ENCODE results near the gene CACNA2D3. TPM values are rescaled to one million over a fixed set of nuclear protein-coding genes. Genes with fewer than 3 reads are reported as not detected.
A peak's percentile ranks its signal among the peaks of the same experiment; 100 is the strongest.

The CACNA2D3 gene
- polyA plus RNA-seq, 3 donors: 8.3 to 21.5 (median 10.4) TPM

GRCh38 chr3:55000546-55000945 lies 878.2 kb downstream of the CACNA2D3 start:
- Mint-ChIP-seq H3K27ac (peak overlapping the region in 2 of 7 donors; percentile 23 to 35), H3K4me3 (no peak overlapping the region), H3K9me3 (peaks cover 0 to 6% (median 0%) of the 10 kb centered on the region in 7 donors), H3K27me3 (ENCODE audit: low read depth in 3 of 3) (no peaks in the 10 kb centered on the region), H3K4me1 (peaks cover 8% of the 10 kb centered on the region), H3K36me3 (peaks cover 50 to 58% of the 10 kb centered on the region in 2 donors)
- H4K20me1 ChIP-seq (ENCODE audit: insufficient read depth, low read length): peaks cover 10% of the 10 kb centered on the region
- peaks cover 52 to 64% of the 10 kb centered on the region in 2 donors for H3K36me3 ChIP-seq (replicated peaks in 1 of 2; ENCODE audit: control insufficient read depth in 1 of 2, insufficient read depth in 2 of 2, low read length in 2 of 2)
- TF ChIP-seq CTCF (IDR thresholded peaks at IDR 0.05): no peak
- H2AFZ ChIP-seq (ENCODE audit: insufficient read depth, low read depth, low read length, poor library complexity, severe bottlenecking): no peak overlapping the region
- no peak overlapping the region for H3K4me3 ChIP-seq (replicated peaks in 1 of 3; ENCODE audit: low read depth in 2 of 3, low read length in 3 of 3)
- H3K9ac ChIP-seq (ENCODE audit: insufficient read depth, low read length, poor library complexity, severe bottlenecking): no peak overlapping the region
- H3K27ac ChIP-seq (ENCODE audit: low read depth in 1 of 2, low read length in 2 of 2): peak overlapping the region in 1 of 2 donors; percentile 31
- H3K4me1 ChIP-seq (ENCODE audit: control insufficient read depth in 1 of 2, insufficient read depth in 2 of 2, low read length in 2 of 2): no peaks in the 10 kb centered on the region
- no peaks in the 10 kb centered on the region for H3K27me3 ChIP-seq (ENCODE audit: control insufficient read depth in 2 of 2, insufficient read depth in 2 of 2, low read length in 2 of 2)
- no peaks in the 10 kb centered on the region for H3K79me2 ChIP-seq (ENCODE audit: insufficient read depth, low read length)
- intact Hi-C loops (cut with micrococcal nuclease): no loop called here
- no peak overlapping the region for H3K4me2 ChIP-seq (replicated peaks; ENCODE audit: extremely low read depth, low read length, poor library complexity, severe bottlenecking)
- DNase-seq: no peak
- no peaks in the 10 kb centered on the region for H3K9me3 ChIP-seq (replicated peaks in 1 of 2; ENCODE audit: control insufficient read depth in 1 of 2, insufficient read depth in 1 of 2, low read length in 2 of 2)

- no peaks in the 10 kb centered on the region for H3K9me3 ChIP-seq (replicated peaks in 1 of 2; ENCODE audit: control insufficient read depth in 1 of 2, insufficient read depth in 1 of 2, low read length in 2 of 2)
- no peak overlapping the region for H3K9ac ChIP-seq (ENCODE audit: insufficient read depth, low read length, poor library complexity, severe bottlenecking)
- H3K4me1 ChIP-seq (ENCODE audit: control insufficient read depth in 1 of 2, insufficient read depth in 2 of 2, low read length in 2 of 2): no peaks in the 10 kb centered on the region
- peaks cover 0 to 6% (median 0%) of the 10 kb centered on the region in 7 donors for H3K9me3 Mint-ChIP-seq
- intact Hi-C loops (cut with micrococcal nuclease): no loop called here
- peaks cover 56 to 64% of the 10 kb centered on the region in 2 donors for H3K36me3 ChIP-seq (replicated peaks in 1 of 2; ENCODE audit: control insufficient read depth in 1 of 2, insufficient read depth in 2 of 2, low read length in 2 of 2)
- H3K27me3 Mint-ChIP-seq (ENCODE audit: low read depth in 3 of 3): no peaks in the 10 kb centered on the region
- H3K27ac ChIP-seq (ENCODE audit: low read depth in 1 of 2, low read length in 2 of 2): peak overlapping the region in 1 of 2 donors; percentile 31
- no peak overlapping the region for H2AFZ ChIP-seq (ENCODE audit: insufficient read depth, low read depth, low read length, poor library complexity, severe bottlenecking)
- no peak overlapping the region for H3K4me3 ChIP-seq (replicated peaks in 1 of 3; ENCODE audit: low read depth in 2 of 3, low read length in 3 of 3)
- DNase-seq: no peak
- peak overlapping the region in 1 of 7 donors; percentile 35 for H3K27ac Mint-ChIP-seq
- H3K4me3 Mint-ChIP-seq: no peak overlapping the region
- no peaks in the 10 kb centered on the region for H3K27me3 ChIP-seq (ENCODE audit: control insufficient read depth in 2 of 2, insufficient read depth in 2 of 2, low read length in 2 of 2)
- H3K36me3 Mint-ChIP-seq: peaks cover 50 to 58% of the 10 kb centered on the region in 2 donors
- H3K79me2 ChIP-seq (ENCODE audit: insufficient read depth, low read length): no peaks in the 10 kb centered on the region
- peaks cover 8% of the 10 kb centered on the region for H3K4me1 Mint-ChIP-seq
- 100% methylated on average over 2 of the region's 4 CpGs for WGBS (ENCODE audit: insufficient coverage)
- peaks cover 10% of the 10 kb centered on the region for H4K20me1 ChIP-seq (ENCODE audit: insufficient read depth, low read length)
- no peak overlapping the region for H3K4me2 ChIP-seq (replicated peaks; ENCODE audit: extremely low read depth, low read length, poor library complexity, severe bottlenecking)
- no peak for TF ChIP-seq CTCF (IDR thresholded peaks at IDR 0.05)
Measured at GRCh38 chr3:55000953-55001352, 878.6 kb downstream of the CACNA2D3 start.

Data from CD14-positive monocyte (primary cell).